Measurements from ENCODE around the gene ARL8B. TPM values are rescaled to one million over a fixed set of nuclear protein-coding genes. Genes with fewer than 3 reads are reported as not detected.

Gene ARL8B
- total RNA-seq, 3 donors from 2014 or later: 49.3 to 68.5 (median 57.6) TPM

DNA sequence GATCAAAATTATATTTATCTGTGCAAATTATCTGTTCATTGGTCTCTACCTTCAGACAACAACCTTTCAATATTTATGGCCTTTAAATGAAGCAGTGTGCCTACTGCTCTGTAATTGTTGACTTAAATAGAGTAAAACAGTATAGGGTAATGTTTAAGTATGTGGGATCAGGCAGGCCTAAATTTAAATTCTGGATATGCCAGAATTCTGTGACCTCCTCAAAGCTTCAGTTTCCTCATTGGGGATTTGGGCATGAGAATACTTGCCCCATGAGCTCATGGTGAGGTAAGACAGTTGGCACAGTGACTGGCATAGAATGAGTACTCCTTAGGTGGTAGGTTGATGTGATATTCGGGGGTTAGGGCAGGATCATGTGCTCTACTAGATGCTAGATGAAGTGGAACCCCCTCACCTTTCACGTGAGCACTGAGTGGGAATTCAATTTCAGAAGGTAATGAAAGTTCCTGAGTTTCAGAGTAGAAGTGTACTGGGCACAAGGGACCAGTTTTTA, 14.9 kb downstream of the ARL8B start:
- no peaks in the 10 kb centered on the region for H3K9me3 ChIP-seq
- peaks cover 12% of the 10 kb centered on the region for H3K4me1 ChIP-seq (ENCODE audit: low read depth)
- intact Hi-C loops (cut with DNase I, micrococcal nuclease): no loop called here
- DNase-seq (no peak), ATAC-seq (no peak)
- no peak overlapping the region for H3K4me3 ChIP-seq
- TF ChIP-seq, protein P1, sequence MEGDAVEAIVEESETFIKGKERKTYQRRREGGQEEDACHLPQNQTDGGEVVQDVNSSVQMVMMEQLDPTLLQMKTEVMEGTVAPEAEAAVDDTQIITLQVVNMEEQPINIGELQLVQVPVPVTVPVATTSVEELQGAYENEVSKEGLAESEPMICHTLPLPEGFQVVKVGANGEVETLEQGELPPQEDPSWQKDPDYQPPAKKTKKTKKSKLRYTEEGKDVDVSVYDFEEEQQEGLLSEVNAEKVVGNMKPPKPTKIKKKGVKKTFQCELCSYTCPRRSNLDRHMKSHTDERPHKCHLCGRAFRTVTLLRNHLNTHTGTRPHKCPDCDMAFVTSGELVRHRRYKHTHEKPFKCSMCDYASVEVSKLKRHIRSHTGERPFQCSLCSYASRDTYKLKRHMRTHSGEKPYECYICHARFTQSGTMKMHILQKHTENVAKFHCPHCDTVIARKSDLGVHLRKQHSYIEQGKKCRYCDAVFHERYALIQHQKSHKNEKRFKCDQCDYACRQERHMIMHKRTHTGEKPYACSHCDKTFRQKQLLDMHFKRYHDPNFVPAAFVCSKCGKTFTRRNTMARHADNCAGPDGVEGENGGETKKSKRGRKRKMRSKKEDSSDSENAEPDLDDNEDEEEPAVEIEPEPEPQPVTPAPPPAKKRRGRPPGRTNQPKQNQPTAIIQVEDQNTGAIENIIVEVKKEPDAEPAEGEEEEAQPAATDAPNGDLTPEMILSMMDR (IDR thresholded peaks at IDR 0.05): no peak
- H3K36me3 ChIP-seq (ENCODE audit: low read depth): no peaks in the 10 kb centered on the region

DNA sequence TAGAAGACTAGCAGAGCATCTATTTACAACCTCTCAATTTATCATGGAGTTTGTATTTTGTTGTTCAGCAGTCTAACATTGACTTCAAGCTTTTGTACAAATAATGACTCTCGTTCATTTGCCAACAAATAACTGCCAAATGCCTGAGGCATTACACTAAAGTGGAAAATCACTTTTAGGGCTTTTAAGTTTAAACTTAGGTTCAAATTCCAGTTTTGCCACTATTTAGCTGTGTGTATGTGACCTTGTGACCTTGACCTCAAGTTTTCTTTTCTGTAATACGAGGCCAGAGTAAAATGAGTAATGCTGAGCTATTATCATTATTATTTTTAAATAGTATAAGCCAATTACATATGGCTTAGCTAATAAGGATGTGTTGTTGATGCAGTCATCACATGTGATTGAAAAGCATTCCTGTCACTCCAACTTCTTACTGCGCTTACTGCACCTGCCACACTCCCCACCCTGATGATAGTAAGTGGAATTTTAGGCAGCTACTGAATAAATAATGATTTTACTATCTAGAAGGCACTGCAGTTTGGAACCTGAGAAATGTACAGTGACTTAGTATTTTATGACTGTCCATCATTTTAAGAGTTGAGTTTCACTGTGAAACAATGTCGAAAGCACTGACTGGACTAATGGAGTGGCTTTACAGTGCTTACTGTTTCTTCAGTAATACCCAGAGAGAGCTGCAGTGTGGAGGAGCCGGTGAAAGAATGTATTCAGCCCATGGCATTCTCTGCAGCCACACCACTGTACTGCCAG, 16.3 kb downstream of the ARL8B start:
- TF ChIP-seq, protein P1 (IDR thresholded peaks at IDR 0.05): no peak
- peaks cover 4% of the 10 kb centered on the region for H3K4me1 ChIP-seq (ENCODE audit: low read depth)
- H3K4me3 ChIP-seq: no peak overlapping the region
- intact Hi-C loops (cut with DNase I, micrococcal nuclease): no loop called here
- H3K36me3 ChIP-seq (ENCODE audit: low read depth): no peaks in the 10 kb centered on the region
- DNase-seq: no peak
- H3K9me3 ChIP-seq: no peaks in the 10 kb centered on the region
- no peak for ATAC-seq

DNA sequence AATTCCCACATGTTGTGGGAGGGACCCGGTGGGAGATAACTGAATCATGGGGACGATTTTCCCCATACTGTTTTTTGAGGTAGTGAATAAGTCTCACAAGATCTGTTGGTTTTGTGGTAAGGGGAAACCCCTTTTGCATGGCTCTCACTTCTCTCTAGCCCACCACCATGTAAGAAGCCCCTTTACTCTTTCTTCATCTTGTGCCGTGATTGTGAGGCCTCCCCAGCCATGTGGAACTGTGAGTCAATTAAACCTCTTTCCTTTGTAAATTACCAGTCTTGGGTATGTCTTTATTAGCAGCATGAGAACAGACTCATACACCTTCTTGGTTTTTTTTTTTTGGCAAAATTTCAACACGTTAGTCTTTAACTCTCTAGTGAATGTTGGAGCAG, 18.1 kb downstream of the ARL8B start:
- intact Hi-C loops (cut with DNase I, micrococcal nuclease): no loop called here
- Histone ChIP-seq H3K4me1 (ENCODE audit: low read depth) (peaks cover 3% of the 10 kb centered on the region), H3K9me3 (no peaks in the 10 kb centered on the region), H3K4me3 (no peak overlapping the region), H3K36me3 (ENCODE audit: low read depth) (no peaks in the 10 kb centered on the region)
- ATAC-seq (no peak), DNase-seq (no peak)
- TF ChIP-seq, protein P1 (IDR thresholded peaks at IDR 0.05): no peak

DNA sequence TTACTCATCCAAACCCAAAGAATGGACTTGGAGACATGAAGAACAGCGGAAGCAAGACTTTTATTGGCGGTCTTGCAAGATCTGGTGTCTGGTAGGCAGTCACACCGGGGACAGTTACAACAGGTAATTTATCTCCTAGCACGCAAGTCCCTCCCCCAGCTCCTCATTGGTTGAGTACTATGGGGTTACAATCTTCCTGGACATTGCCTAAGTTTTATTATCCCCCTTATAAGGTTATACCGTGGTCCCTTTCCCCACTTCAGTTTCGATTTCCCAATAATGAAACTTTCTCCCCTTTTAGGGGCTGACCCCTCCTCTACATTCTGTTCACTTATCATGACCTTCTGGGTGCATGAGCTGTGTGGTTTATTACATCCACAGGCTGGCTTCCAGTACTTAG, 18.7 kb downstream of the ARL8B start:
- no peak for ATAC-seq
- intact Hi-C loops (cut with DNase I, micrococcal nuclease): no loop called here
- no peak for DNase-seq

DNA sequence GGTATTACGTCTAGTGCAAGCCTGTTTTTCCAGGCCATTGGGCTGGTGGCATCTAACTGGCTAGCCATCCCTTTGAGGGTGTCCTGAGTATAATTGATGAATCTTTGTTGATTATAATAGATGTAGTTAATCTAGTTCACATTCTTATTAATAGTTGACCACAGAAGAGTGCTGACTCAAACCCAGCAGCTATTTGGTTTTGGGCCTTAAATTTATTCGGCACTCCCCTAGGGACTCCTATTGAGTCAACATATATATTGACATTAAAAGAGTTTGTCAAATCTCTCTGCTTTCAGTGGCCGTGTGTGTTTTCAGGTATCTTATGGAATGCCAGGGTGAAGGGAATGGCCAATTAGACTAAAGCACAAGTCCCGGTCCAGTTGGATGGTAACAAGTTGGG, 19.7 kb downstream of the ARL8B start:
- Histone ChIP-seq H3K4me1 (ENCODE audit: low read depth) (peaks cover 3% of the 10 kb centered on the region), H3K4me3 (no peak overlapping the region), H3K36me3 (ENCODE audit: low read depth) (no peaks in the 10 kb centered on the region), H3K9me3 (no peaks in the 10 kb centered on the region)
- ATAC-seq (no peak), DNase-seq (no peak)
- TF ChIP-seq, protein P1 (IDR thresholded peaks at IDR 0.05): no peak
- intact Hi-C loops (cut with DNase I, micrococcal nuclease): no loop called here

More for the DNA sequence above, 18.7 kb downstream of the ARL8B start:
- TF ChIP-seq, protein P1 (IDR thresholded peaks at IDR 0.05): no peak
- Histone ChIP-seq H3K9me3 (no peaks in the 10 kb centered on the region), H3K4me3 (no peak overlapping the region), H3K36me3 (ENCODE audit: low read depth) (no peaks in the 10 kb centered on the region), H3K4me1 (ENCODE audit: low read depth) (peaks cover 3% of the 10 kb centered on the region)

All from mucosa of descending colon (tissue), 3 donors.